UCSD-AML1 (cell line): Measurements from ENCODE around the gene MAGEB17.

Experiments used
- DNase-seq: peaks from one replicate; lab custom pipeline; 2025; ENCODE audit not compliant: unreplicated experiment; lab: John Stamatoyannopoulos, UW

Gene MAGEB17

DNA sequence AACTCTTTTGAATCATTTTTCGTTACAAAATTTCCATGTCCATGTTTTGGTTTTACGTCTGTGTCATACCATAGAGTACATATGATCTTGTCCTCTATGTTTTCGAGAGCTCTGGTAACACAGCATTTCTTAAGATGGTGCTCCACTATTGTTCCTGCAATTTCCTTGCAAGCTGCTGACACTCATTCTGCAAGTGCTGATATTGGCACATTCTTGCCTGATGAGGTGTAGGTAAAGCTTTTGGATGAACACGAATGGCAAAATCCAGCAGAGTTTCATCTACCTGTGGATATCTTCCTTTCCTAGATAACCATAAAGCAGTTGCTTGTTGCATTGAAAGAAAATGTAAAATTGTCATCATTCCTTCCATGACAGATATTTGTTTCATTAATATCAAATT, 41.3 kb downstream of the MAGEB17 start:
- DNase-seq: no peak

DNA sequence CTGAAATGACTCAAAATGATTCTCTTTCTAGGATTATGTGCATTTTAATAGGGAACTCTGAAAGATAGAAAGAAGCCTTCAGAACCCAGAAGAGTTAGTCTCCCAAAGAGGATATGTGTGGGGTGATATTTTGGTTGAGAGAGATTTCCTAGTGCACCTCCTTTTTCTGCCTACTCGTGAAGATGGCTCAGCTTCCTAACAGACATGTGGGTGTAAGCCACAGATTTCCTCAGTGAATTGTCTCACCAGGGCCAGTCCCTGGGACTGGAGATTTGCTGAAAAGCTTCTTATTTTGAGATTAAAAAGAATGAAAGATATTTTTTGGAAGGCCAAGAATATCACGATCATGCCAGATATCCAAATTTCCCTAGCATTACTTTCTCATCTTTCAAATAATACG, 42.8 kb downstream of the MAGEB17 start:
- no peak for DNase-seq

- DNase-seq: no peak
Measured at GRCh38 chrX:16212024-16212423, 44.7 kb downstream of the MAGEB17 start.

DNA sequence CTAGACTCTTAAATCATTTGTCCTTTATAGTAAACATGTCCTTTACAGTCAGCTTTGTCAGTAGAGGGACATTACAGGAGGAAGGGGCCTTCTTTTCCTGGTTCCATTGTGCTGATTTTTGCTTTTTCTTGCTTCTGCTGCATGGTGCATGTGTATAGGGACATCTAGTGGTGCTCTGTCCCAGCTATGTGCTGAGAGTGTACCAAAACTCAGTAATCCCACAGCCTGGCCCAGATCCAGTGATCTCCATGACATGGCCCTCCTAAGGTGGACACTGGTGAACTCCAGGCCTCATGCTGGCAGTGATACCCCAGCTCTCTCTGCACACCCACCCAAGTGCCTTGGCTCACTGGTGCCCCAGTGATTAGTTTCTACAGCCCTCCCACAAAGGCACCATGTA, 45.2 kb downstream of the MAGEB17 start:
- peak; percentile 8 for DNase-seq

DNA sequence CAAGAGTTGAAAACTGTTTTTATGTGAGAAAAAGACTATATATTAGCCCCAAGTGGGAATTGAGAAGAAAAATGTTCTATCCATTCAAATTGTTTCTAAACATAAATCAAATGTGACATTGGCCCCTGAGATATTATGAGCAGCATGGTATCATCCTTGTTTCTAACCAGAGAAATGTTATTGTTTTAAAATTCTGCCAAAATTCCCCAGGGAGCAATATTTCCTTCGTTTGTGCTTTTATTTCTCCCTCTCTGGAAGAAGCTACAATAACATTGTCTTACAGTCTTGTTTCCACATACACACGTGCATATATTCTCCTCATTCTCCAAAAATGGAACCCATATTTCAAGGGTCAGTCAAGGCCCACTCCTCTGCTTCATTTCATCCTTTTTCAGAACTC, 46.7 kb downstream of the MAGEB17 start:
- DNase-seq: no peak

DNA sequence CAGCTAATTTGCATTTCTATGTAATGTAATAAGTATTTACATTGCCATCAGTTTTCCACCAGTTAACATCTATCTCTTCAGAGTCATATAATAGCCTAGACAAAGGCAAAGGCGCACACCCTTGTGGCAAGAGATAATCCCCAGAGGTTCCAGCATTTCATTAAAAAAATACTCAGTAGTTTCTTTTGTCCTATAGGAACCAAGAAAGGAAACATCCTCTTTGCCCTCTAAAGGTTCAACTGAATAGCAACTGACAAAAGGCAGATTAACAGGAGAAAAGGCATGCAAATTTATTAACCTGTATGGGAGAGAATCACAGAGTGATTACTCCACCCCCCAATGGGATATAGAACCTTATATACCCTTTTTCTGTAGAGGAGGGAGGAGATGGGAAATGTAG, 48.4 kb downstream of the MAGEB17 start:
- no peak for DNase-seq
